Endothelial cell of umbilical vein (primary cell): ENCODE results near the gene PKN3. TPM values are rescaled to one million over a fixed set of nuclear protein-coding genes. Genes with fewer than 3 reads are reported as not detected.

Source experiments
- BruUV-seq: library from RNA; stranded (reverse); fragments of 400-500 nt; replicated peaks from 2 replicates; lab custom pipeline; 2021; lab: Mats Ljungman, UMichigan
- CTCF ChIA-PET: fragments of 300-600, 350-600 bp; sonication (Branson Sonifier 250); formaldehyde crosslinking; loops from one replicate; lab custom pipeline; 2021; ENCODE audit warnings: antibody characterized with exemption, inconsistent platforms; lab: Charles Lee
- POLR2A ChIA-PET: fragments of 300-600, 350-600 bp; sonication (Branson Sonifier 250); formaldehyde crosslinking; loops from one replicate; lab custom pipeline; 2021; ENCODE audit warnings: antibody characterized with exemption, inconsistent platforms; lab: Charles Lee
- DNase-seq: peaks from one replicate; pipeline ENCODE4 v3.0.0-alpha.2; 2011; ENCODE audit warnings: low read depth, low spot score
- FAIRE-seq: peaks from 2 replicates; lab custom pipeline; 2011; peaks lifted over from hg19 to GRCh38; lab: Jason Lieb, UNC
- H2AFZ ChIP-seq: 2 replicates; pipeline ENCODE4 v1.6.0; 2012; ENCODE audit warnings: low read depth, low read length, control low read depth, inconsistent platforms
- H3K27ac ChIP-seq: 2 replicates; pipeline ENCODE4 v1.5.1; 2011; ENCODE audit warnings: low read depth, mild to moderate bottlenecking, control low read depth, low read length, moderate library complexity; ENCODE audit not compliant: insufficient read depth
- H3K27me3 ChIP-seq, 2 experiments: 2 replicates each; pipeline versions ENCODE4 v1.6.0 to v1.6.1; 2011; ENCODE audit warnings: low read length in 2 of 2, mixed read lengths in 1 of 2; ENCODE audit not compliant: control insufficient read depth in 2 of 2, insufficient read depth in 2 of 2
- H3K36me3 ChIP-seq, 2 experiments: 2 replicates in 1 of 2; 3 replicates in 1 of 2; pipeline ENCODE4 v1.5.1; 2011; ENCODE audit warnings: low read length in 2 of 2, mild to moderate bottlenecking in 1 of 2, moderate library complexity in 1 of 2; ENCODE audit not compliant: control insufficient read depth in 2 of 2, insufficient read depth in 2 of 2; ENCODE audit errors: extremely low read depth in 1 of 2
- H3K4me1 ChIP-seq: 3 replicates; pipeline ENCODE4 v1.5.1; 2011; ENCODE audit warnings: mild to moderate bottlenecking, low read length; ENCODE audit not compliant: control insufficient read depth, insufficient read depth; ENCODE audit errors: extremely low read depth
- H3K4me2 ChIP-seq: 2 replicates; pipeline ENCODE4 v1.6.1; 2011; ENCODE audit warnings: low read length, control low read depth, mixed read lengths; ENCODE audit not compliant: insufficient read depth
- H3K4me3 ChIP-seq, 3 experiments: fragments of 200-600 bp in 1 of 3; sonication (generic), shearing (Covaris generic) in 1 of 3; replicated peaks in 1 of 3; 2 replicates each; pipeline ENCODE4 v1.5.1; 2011 to 2016; ENCODE audit warnings: control low read depth in 3 of 3, low read length in 3 of 3, mild to moderate bottlenecking in 2 of 3, inconsistent platforms in 1 of 3, low read depth in 1 of 3, moderate library complexity in 1 of 3; ENCODE audit not compliant: insufficient read depth in 1 of 3
- H3K79me2 ChIP-seq: 2 replicates; pipeline ENCODE4 v1.6.0; 2012; ENCODE audit warnings: low read length, inconsistent platforms; ENCODE audit not compliant: control insufficient read depth, insufficient read depth
- H3K9ac ChIP-seq: replicated peaks from 2 replicates; pipeline ENCODE3; 2011; ENCODE audit warnings: low read length, control low read depth; ENCODE audit not compliant: insufficient read depth; ENCODE audit errors: extremely low read depth
- H3K9me1 ChIP-seq: replicated peaks from 3 replicates; pipeline ENCODE4 v1.6.0; 2011; ENCODE audit warnings: mild to moderate bottlenecking, low read length; ENCODE audit not compliant: control insufficient read depth, insufficient read depth; ENCODE audit errors: extremely low read depth
- H3K9me3 ChIP-seq: replicated peaks from 2 replicates; pipeline ENCODE4 v1.5.1; 2012; ENCODE audit warnings: low read length, inconsistent platforms; ENCODE audit not compliant: control insufficient read depth, insufficient read depth
- H4K20me1 ChIP-seq: replicated peaks from 2 replicates; pipeline ENCODE3; 2011; ENCODE audit warnings: mild to moderate bottlenecking, low read length; ENCODE audit not compliant: control insufficient read depth, insufficient read depth; ENCODE audit errors: extremely low read depth
- CTCF ChIP-seq, 2 donors: IDR thresholded peaks; 1 replicate in 1 of 2; 2 replicates in 1 of 2; pipeline ENCODE4 v1.5.1; 2011; ENCODE audit warnings: low read length in 2 of 2, mild to moderate bottlenecking in 2 of 2, moderate library complexity in 2 of 2, control low read depth in 1 of 2, inconsistent platforms in 1 of 2, low read depth in 1 of 2; ENCODE audit not compliant: insufficient read depth in 1 of 2; ENCODE audit errors: extremely low read depth in 1 of 2
- EZH2 ChIP-seq: IDR thresholded peaks from 2 replicates; pipeline ENCODE4 v1.6.1; 2012; ENCODE audit warnings: borderline replicate concordance, low read depth, mild to moderate bottlenecking, moderate library complexity, low read length, inconsistent platforms; ENCODE audit not compliant: severe bottlenecking
- FOS ChIP-seq: IDR thresholded peaks from 2 replicates; pipeline ENCODE4 v1.6.1; 2011; ENCODE audit warnings: mild to moderate bottlenecking, low read length, moderate library complexity, borderline replicate concordance; ENCODE audit not compliant: insufficient read depth
- GATA2 ChIP-seq: IDR thresholded peaks from 2 replicates; pipeline ENCODE4 v1.7.0; 2011; ENCODE audit warnings: low read depth, mild to moderate bottlenecking, moderate library complexity, mixed read lengths, low read length; ENCODE audit not compliant: insufficient read length, insufficient read depth
- JUN ChIP-seq: IDR thresholded peaks from 2 replicates; pipeline ENCODE4 v1.6.1; 2011; ENCODE audit warnings: borderline replicate concordance, low read depth; ENCODE audit not compliant: insufficient read length, insufficient read depth
- MAX ChIP-seq: IDR thresholded peaks from 2 replicates; pipeline ENCODE4 v1.6.1; 2011; ENCODE audit not compliant: insufficient read depth, insufficient read length
- MYC ChIP-seq: IDR thresholded peaks from one replicate; pipeline ENCODE4 v1.6.1; 2011; ENCODE audit warnings: mild to moderate bottlenecking, low read depth, low read length
- POLR2A ChIP-seq: IDR thresholded peaks from 2 replicates; pipeline ENCODE4 v1.6.1; 2012; ENCODE audit warnings: low read depth, mild to moderate bottlenecking, control low read depth, low read length
- POLR2AphosphoS5 ChIP-seq: IDR thresholded peaks from 2 replicates; pipeline ENCODE4 v1.6.1; 2012; ENCODE audit warnings: low read depth, mild to moderate bottlenecking, control low read depth, low read length, moderate library complexity; ENCODE audit not compliant: insufficient read depth
- dilution Hi-C: fragments of 300-500 bp; cut with MboI; formaldehyde crosslinking; loops from one replicate; pipeline ENCODE4 v1.15.0; 2019; ENCODE audit warnings: low sequenced_read_pairs; ENCODE audit not compliant: extremely low pct_ligation_motif_present
- intact Hi-C: fragments of 100-400 bp; cut with micrococcal nuclease; formaldehyde crosslinking; loops from one replicate; pipeline ENCODE4 v1.10.0; 2022
- polyA plus RNA-seq, 4 experiments: library from polyadenylated mRNA; depleted of rRNA in 3 of 4; stranded (reverse) in 3 of 4; unstranded in 1 of 4; fragments of >200 nt; gene quantifications; 2 replicates each; pipeline versions ENCODE4 v1.2.1 to v1.2.3, GENCODE V29; 2011 to 2012; ENCODE audit warnings: missing spikeins in 1 of 4
- total RNA-seq: library from RNA; stranded (reverse); gene quantifications from 2 replicates; pipeline ENCODE4 v1.2.3, GENCODE V29; 2021

PKN3 gene
- total and polyA plus RNA-seq, 2 donors (not counting 3 experiments of a cell fraction or from before 2014, with no cell fraction given): 29.5 to 40.4 TPM

- ChIA-PET POLR2A (no interaction called here), CTCF (interaction anchor here (0.6 to 2.2 kb wide), 24 partner anchors 9 to 274 kb away, joined by 3 to 22 read pairs (median 4); partner anchors contain the start of genes ENDOG, PKN3, SPOUT1 and ZDHHC12)
- Histone ChIP-seq H3K4me1 (no peaks in the 10 kb centered on the region), H2AFZ (peak overlapping the region; percentile 89), H3K27ac (no peak overlapping the region), H4K20me1 (no peaks in the 10 kb centered on the region), H3K4me2 (peak overlapping the region; percentile 31), H3K36me3 (peaks cover 0 to 3% of the 10 kb centered on the region in 2 experiments), H3K27me3 (no peaks in the 10 kb centered on the region), H3K9ac (peak overlapping the region; percentile 25), H3K4me3 (no peak overlapping the region), H3K9me1 (no peaks in the 10 kb centered on the region), H3K79me2 (no peaks in the 10 kb centered on the region), H3K9me3 (no peaks in the 10 kb centered on the region)
- intact Hi-C loops (loop anchor here (1.0 to 10.0 kb wide), 4 partner anchors 54 to 292 kb away; partner anchors contain the start of genes DOLK, NUP188, SH3GLB2 and TBC1D13), dilution Hi-C loops (no loop called here)
- peak; percentile 98 for FAIRE-seq
- TF ChIP-seq GATA2: no peak
- peak; percentile 75 to 85 for TF ChIP-seq CTCF (IDR thresholded peaks at IDR 0.05; ENCODE audit: extremely low read depth in 1 of 2, insufficient read depth in 1 of 2, low read depth in 1 of 2, low read length in 2 of 2)
- DNase-seq: peak; percentile 88
- no TSS peak for BruUV-seq
These were observed 31.0 kb downstream of the PKN3 start for GRCh38 chr9:128733256-128733655.

- POLR2A ChIA-PET: no interaction called here
- no peaks in the 10 kb centered on the region for H4K20me1 ChIP-seq
- H3K27ac ChIP-seq: no peak overlapping the region
- CTCF ChIA-PET: no interaction called here
- H3K9me3 ChIP-seq: no peaks in the 10 kb centered on the region
- no peak overlapping the region for H2AFZ ChIP-seq
- H3K9ac ChIP-seq: no peak overlapping the region
- no peaks in the 10 kb centered on the region for H3K4me1 ChIP-seq
- H3K9me1 ChIP-seq: no peaks in the 10 kb centered on the region
- DNase-seq (no peak), FAIRE-seq (no peak)
- no peak overlapping the region for H3K4me2 ChIP-seq
- H3K36me3 ChIP-seq: peaks cover 0 to 8% of the 10 kb centered on the region in 2 experiments
- no peaks in the 10 kb centered on the region for H3K27me3 ChIP-seq
- intact Hi-C loops (loop anchor here (10.0 kb wide), 1 partner anchor 289 kb away; the partner anchor contains the start of gene SH3GLB2), dilution Hi-C loops (no loop called here)
- H3K4me3 ChIP-seq: no peak overlapping the region
- BruUV-seq: no TSS peak
- no peaks in the 10 kb centered on the region for H3K79me2 ChIP-seq
- TF ChIP-seq POLR2A (no peak), MYC (no peak), JUN (no peak), CTCF (IDR thresholded peaks at IDR 0.05; ENCODE audit: extremely low read depth in 1 of 2, insufficient read depth in 1 of 2, low read depth in 1 of 2, low read length in 2 of 2) (no peak), GATA2 (no peak), MAX (no peak), POLR2AphosphoS5 (no peak), FOS (no peak), EZH2 (no peak)
These were observed 33.1 kb downstream of the PKN3 start for GRCh38 chr9:128735373-128735772.
